Measurements from ENCODE around the gene FPGS. TPM values are rescaled to one million over a fixed set of nuclear protein-coding genes. Genes with fewer than 3 reads are reported as not detected.
"Not testable (repeated sequence)": the region's sequence is repeated elsewhere in the genome, so short reads cannot be mapped to it uniquely, and the experiment has no call there.

Gene FPGS
- total RNA-seq: 10 to 100 TPM; 53.4 to 57.6 TPM

- H3K9me3 Mint-ChIP-seq: no peaks in the 10 kb centered on the region
- peaks cover 0 to 8% of the 10 kb centered on the region in 2 donors for H3K36me3 Mint-ChIP-seq (ENCODE audit: insufficient read depth in 2 of 2)
- H3K4me1 Mint-ChIP-seq (ENCODE audit: low read depth): peaks cover 22% of the 10 kb centered on the region
- peak; percentile 88 to 91 for ATAC-seq (replicated peaks in 1 of 2)
- DNase-seq: peak; percentile 86 to 92
- peak within 1 kb of the TSS; percentile 96 to 99 for H3K4me3 Mint-ChIP-seq
- no peaks in the 10 kb centered on the region for H3K27me3 Mint-ChIP-seq (ENCODE audit: low read depth)
- H3K27ac Mint-ChIP-seq: peak within 1 kb of the TSS; percentile 95
Measured at GRCh38 chr9:127802576-127803443, at the start of gene FPGS. Gene FPGS (plus strand): TSS chr9:127802882. CDS start chr9:127802925, 43 bp downstream.

GRCh38 chr9:127753148-127753547 lies 49.5 kb upstream of the FPGS start:
- H3K27ac Mint-ChIP-seq: no peak overlapping the region

GRCh38 chr9:127753622-127754021 lies 49.1 kb upstream of the FPGS start:
- Mint-ChIP-seq H3K36me3 (ENCODE audit: insufficient read depth in 2 of 2) (peaks cover 0 to 9% of the 10 kb centered on the region in 2 donors), H3K27ac (no peak overlapping the region), H3K27me3 (ENCODE audit: low read depth) (no peaks in the 10 kb centered on the region), H3K4me1 (ENCODE audit: low read depth) (no peaks in the 10 kb centered on the region), H3K9me3 (no peaks in the 10 kb centered on the region), H3K4me3 (no peak overlapping the region)
- ATAC-seq (replicated peaks in 1 of 2) (no peak), DNase-seq (no peak)

More at GRCh38 chr9:127753148-127753547, 49.5 kb upstream of the FPGS start:
- DNase-seq (no peak), ATAC-seq (replicated peaks in 1 of 2) (no peak)
- no peak overlapping the region for H3K4me3 Mint-ChIP-seq
- H3K4me1 Mint-ChIP-seq (ENCODE audit: low read depth): no peaks in the 10 kb centered on the region
- no peaks in the 10 kb centered on the region for H3K9me3 Mint-ChIP-seq
- H3K27me3 Mint-ChIP-seq (ENCODE audit: low read depth): no peaks in the 10 kb centered on the region
- peaks cover 0 to 7% of the 10 kb centered on the region in 2 donors for H3K36me3 Mint-ChIP-seq (ENCODE audit: insufficient read depth in 2 of 2)

- no peak for DNase-seq
- no peaks in the 10 kb centered on the region for H3K27me3 Mint-ChIP-seq (ENCODE audit: low read depth)
- no peaks in the 10 kb centered on the region for H3K9me3 Mint-ChIP-seq
- ATAC-seq (replicated peaks in 1 of 2): no peak
- no peak overlapping the region for H3K4me3 Mint-ChIP-seq
- no peaks in the 10 kb centered on the region for H3K4me1 Mint-ChIP-seq (ENCODE audit: low read depth)
- H3K36me3 Mint-ChIP-seq (ENCODE audit: insufficient read depth in 2 of 2): peaks cover 0 to 11% of the 10 kb centered on the region in 2 donors
- no peak overlapping the region for H3K27ac Mint-ChIP-seq
Measured at GRCh38 chr9:127754099-127755060, 48.3 kb upstream of the FPGS start.

- no peak for ATAC-seq (replicated peaks in 1 of 2)
- H3K27ac Mint-ChIP-seq: no peak overlapping the region
- no peak overlapping the region for H3K4me3 Mint-ChIP-seq
- H3K36me3 Mint-ChIP-seq (ENCODE audit: insufficient read depth in 2 of 2): peaks cover 0 to 10% of the 10 kb centered on the region in 2 donors
- no peaks in the 10 kb centered on the region for H3K4me1 Mint-ChIP-seq (ENCODE audit: low read depth)
- no peak for DNase-seq
- H3K9me3 Mint-ChIP-seq: no peaks in the 10 kb centered on the region
- no peaks in the 10 kb centered on the region for H3K27me3 Mint-ChIP-seq (ENCODE audit: low read depth)
Measured at GRCh38 chr9:127755061-127756060, 47.3 kb upstream of the FPGS start.

GRCh38 chr9:127756233-127756632 lies 46.4 kb upstream of the FPGS start:
- peaks cover 2 to 5% of the 10 kb centered on the region in 2 donors for H3K36me3 Mint-ChIP-seq (ENCODE audit: insufficient read depth in 2 of 2)
- H3K4me3 Mint-ChIP-seq: no peak overlapping the region
- no peak for ATAC-seq (replicated peaks in 1 of 2)
- no peaks in the 10 kb centered on the region for H3K4me1 Mint-ChIP-seq (ENCODE audit: low read depth)
- H3K27ac Mint-ChIP-seq: no peak overlapping the region
- H3K27me3 Mint-ChIP-seq (ENCODE audit: low read depth): no peaks in the 10 kb centered on the region
- H3K9me3 Mint-ChIP-seq: no peaks in the 10 kb centered on the region
- no peak for DNase-seq

- H3K36me3 Mint-ChIP-seq (ENCODE audit: insufficient read depth in 2 of 2); H3K27me3 Mint-ChIP-seq (ENCODE audit: low read depth); DNase-seq; H3K9me3 Mint-ChIP-seq; H3K4me3 Mint-ChIP-seq; H3K27ac Mint-ChIP-seq; ATAC-seq (replicated peaks in 1 of 2); H3K4me1 Mint-ChIP-seq (ENCODE audit: low read depth): not testable (repeated sequence)
Measured at GRCh38 chr9:127756776-127757175, 45.9 kb upstream of the FPGS start.

GRCh38 chr9:127758843-127759242 lies 43.8 kb upstream of the FPGS start:
- H3K4me1 Mint-ChIP-seq (ENCODE audit: low read depth): peaks cover 10% of the 10 kb centered on the region
- DNase-seq (no peak), ATAC-seq (replicated peaks in 1 of 2) (no peak)
- peaks cover 3 to 10% of the 10 kb centered on the region in 2 donors for H3K36me3 Mint-ChIP-seq (ENCODE audit: insufficient read depth in 2 of 2)
- H3K27me3 Mint-ChIP-seq (ENCODE audit: low read depth): no peaks in the 10 kb centered on the region
- H3K9me3 Mint-ChIP-seq: no peaks in the 10 kb centered on the region
- H3K27ac Mint-ChIP-seq: peak overlapping the region; percentile 67
- H3K4me3 Mint-ChIP-seq: no peak overlapping the region

GRCh38 chr9:127761061-127761460 lies 41.6 kb upstream of the FPGS start:
- H3K27ac Mint-ChIP-seq: no peak overlapping the region
- no peak overlapping the region for H3K4me3 Mint-ChIP-seq
- no peaks in the 10 kb centered on the region for H3K9me3 Mint-ChIP-seq
- DNase-seq (no peak), ATAC-seq (replicated peaks in 1 of 2) (no peak)
- peaks cover 9 to 21% of the 10 kb centered on the region in 2 donors for H3K36me3 Mint-ChIP-seq (ENCODE audit: insufficient read depth in 2 of 2)
- peaks cover 32% of the 10 kb centered on the region for H3K4me1 Mint-ChIP-seq (ENCODE audit: low read depth)
- no peaks in the 10 kb centered on the region for H3K27me3 Mint-ChIP-seq (ENCODE audit: low read depth)

GRCh38 chr9:127761491-127761956 lies 41.2 kb upstream of the FPGS start:
- Mint-ChIP-seq H3K4me1 (ENCODE audit: low read depth) (peaks cover 37% of the 10 kb centered on the region), H3K36me3 (ENCODE audit: insufficient read depth in 2 of 2) (peaks cover 11 to 25% of the 10 kb centered on the region in 2 donors), H3K27ac (no peak overlapping the region), H3K9me3 (no peaks in the 10 kb centered on the region), H3K4me3 (no peak overlapping the region), H3K27me3 (ENCODE audit: low read depth) (no peaks in the 10 kb centered on the region)
- DNase-seq: no peak
- no peak for ATAC-seq (replicated peaks in 1 of 2)

GRCh38 chr9:127762111-127762676 lies 40.5 kb upstream of the FPGS start:
- Mint-ChIP-seq H3K27me3 (ENCODE audit: low read depth) (no peaks in the 10 kb centered on the region), H3K36me3 (ENCODE audit: insufficient read depth in 2 of 2) (peaks cover 12 to 26% of the 10 kb centered on the region in 2 donors), H3K4me3 (no peak overlapping the region), H3K9me3 (no peaks in the 10 kb centered on the region), H3K27ac (peak overlapping the region; percentile 68), H3K4me1 (ENCODE audit: low read depth) (peaks cover 43% of the 10 kb centered on the region)
- ATAC-seq (replicated peaks in 1 of 2) (no peak), DNase-seq (no peak)

- Mint-ChIP-seq H3K36me3 (ENCODE audit: insufficient read depth in 2 of 2) (peaks cover 16 to 28% of the 10 kb centered on the region in 2 donors), H3K9me3 (no peaks in the 10 kb centered on the region), H3K4me3 (no peak overlapping the region), H3K27me3 (ENCODE audit: low read depth) (no peaks in the 10 kb centered on the region), H3K4me1 (ENCODE audit: low read depth) (peaks cover 61% of the 10 kb centered on the region), H3K27ac (no peak overlapping the region)
- no peak for DNase-seq
- peak; percentile 46 to 60 for ATAC-seq (replicated peaks in 1 of 2)
Measured at GRCh38 chr9:127763918-127764384, 38.7 kb upstream of the FPGS start.
